Stimulated activated naive CD8-positive, alpha-beta T cell treated with anti-CD3 and anti-CD28 coated beads, Interleukin-15, Interleukin-2, amounts not matched to agents 100 ng/mL and 50 ng/mL, for 24 hours (primary cell): ENCODE measurements around the gene FLNC.

Experiments
- H3K27ac Mint-ChIP-seq: one replicate; pipeline ENCODE4 v1.8.0; 2021; ENCODE audit warnings: mild to moderate bottlenecking, mixed read lengths
- H3K27me3 Mint-ChIP-seq: one replicate; pipeline ENCODE4 v1.8.0; 2021; ENCODE audit warnings: mixed read lengths
- H3K36me3 Mint-ChIP-seq: one replicate; pipeline ENCODE4 v1.8.0; 2021; ENCODE audit warnings: low read depth, mixed read lengths
- H3K4me1 Mint-ChIP-seq: one replicate; pipeline ENCODE4 v1.8.0; 2021; ENCODE audit warnings: low read depth, mixed read lengths
- H3K4me3 Mint-ChIP-seq: one replicate; pipeline ENCODE4 v1.8.0; 2021; ENCODE audit warnings: mild to moderate bottlenecking, mixed read lengths
- H3K9me3 Mint-ChIP-seq: one replicate; pipeline ENCODE4 v1.8.0; 2021; ENCODE audit warnings: mixed read lengths

Gene FLNC

GRCh38 chr7:128903621-128904361 is 73.6 kb downstream of the FLNC start:
- Mint-ChIP-seq H3K27ac (no peak overlapping the region), H3K36me3 (no peaks in the 10 kb centered on the region), H3K9me3 (peaks cover 5% of the 10 kb centered on the region), H3K4me1 (no peaks in the 10 kb centered on the region), H3K27me3 (peaks cover 23% of the 10 kb centered on the region), H3K4me3 (no peak overlapping the region)

- H3K27ac Mint-ChIP-seq: no peak overlapping the region
- no peaks in the 10 kb centered on the region for H3K36me3 Mint-ChIP-seq
- peaks cover 5% of the 10 kb centered on the region for H3K9me3 Mint-ChIP-seq
- no peak overlapping the region for H3K4me3 Mint-ChIP-seq
- H3K27me3 Mint-ChIP-seq: peaks cover 31% of the 10 kb centered on the region
- no peaks in the 10 kb centered on the region for H3K4me1 Mint-ChIP-seq
Measured at GRCh38 chr7:128904381-128905197, 74.4 kb downstream of the FLNC start.

- Mint-ChIP-seq H3K4me3 (no peak overlapping the region), H3K4me1 (no peaks in the 10 kb centered on the region), H3K27ac (no peak overlapping the region)
Measured at GRCh38 chr7:128906001-128906765, 76.0 kb downstream of the FLNC start.

GRCh38 chr7:128906766-128907559 is 76.8 kb downstream of the FLNC start:
- H3K36me3 Mint-ChIP-seq: no peaks in the 10 kb centered on the region
- no peaks in the 10 kb centered on the region for H3K4me1 Mint-ChIP-seq
- no peak overlapping the region for H3K27ac Mint-ChIP-seq
- no peaks in the 10 kb centered on the region for H3K9me3 Mint-ChIP-seq
- no peak overlapping the region for H3K4me3 Mint-ChIP-seq
- peaks cover 38% of the 10 kb centered on the region for H3K27me3 Mint-ChIP-seq

More at GRCh38 chr7:128906001-128906765, 76.0 kb downstream of the FLNC start:
- peaks cover 35% of the 10 kb centered on the region for H3K27me3 Mint-ChIP-seq
- H3K36me3 Mint-ChIP-seq: no peaks in the 10 kb centered on the region
- no peaks in the 10 kb centered on the region for H3K9me3 Mint-ChIP-seq
